ENCODE measurements around the gene TMEM115. TPM values are rescaled to one million over a fixed set of nuclear protein-coding genes. Genes with fewer than 3 reads are reported as not detected.

Gene TMEM115
- total and polyA plus RNA-seq, 2 of the 13 experiments (the other 11 are each of a cell fraction or from before 2014, with no cell fraction given): 22.1 to 30.7 TPM

DNA sequence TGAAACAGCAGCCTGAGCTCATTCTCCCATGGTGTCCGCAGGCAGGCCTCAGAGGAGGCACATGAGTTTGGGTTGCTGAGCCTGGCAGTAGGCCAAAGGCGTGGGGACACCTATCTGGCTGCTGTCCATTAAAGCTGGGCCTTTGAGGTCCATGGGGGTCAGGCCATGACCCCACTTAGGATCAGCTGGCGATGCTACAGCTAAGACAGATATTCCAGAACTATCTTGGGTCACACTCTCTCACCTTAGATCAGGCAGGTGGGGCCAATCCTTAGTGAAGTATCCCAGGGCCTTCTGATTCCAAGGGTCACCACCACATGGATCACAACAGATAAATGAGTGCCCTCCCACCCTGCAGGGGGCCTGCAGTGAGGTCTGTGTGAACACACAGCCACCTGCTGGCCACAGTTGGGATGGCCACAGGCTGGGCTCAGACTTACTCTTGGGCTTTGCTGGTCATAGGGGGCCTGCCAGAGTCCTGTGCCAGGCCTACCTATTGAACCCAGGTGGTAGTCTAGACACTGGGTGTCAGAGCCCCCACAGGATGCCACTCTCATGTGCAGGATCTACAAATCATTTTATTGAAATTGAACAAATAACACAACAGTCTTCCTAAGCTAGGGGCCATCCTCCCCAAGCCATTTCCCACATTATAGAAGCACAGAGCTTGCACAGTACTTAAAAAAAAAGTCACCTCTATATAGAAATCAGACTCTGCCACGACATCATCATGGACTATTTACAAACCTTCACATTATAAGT is 34.8 kb downstream of the TMEM115 start (continued):
- 0 out of 2 replicates have a peak, but pooled peaks have one; percentile 19 for TF ChIP-seq MLX (CRISPR knock-in tag; IDR thresholded peaks at IDR 0.05)
- TF ChIP-seq DDIT3 (CRISPR knock-in tag; IDR thresholded peaks at IDR 0.05): no peak
- TF ChIP-seq THAP11 (CRISPR knock-in tag; IDR thresholded peaks at IDR 0.05): peak; percentile 77
- no peak for TF ChIP-seq ZNF329 (CRISPR knock-in tag; IDR thresholded peaks at IDR 0.05; ENCODE audit: low read depth)
- peak; percentile 88 for TF ChIP-seq XRCC5 (optimal IDR thresholded peaks at IDR 0.05; ENCODE audit: low read length)
- no peak for TF ChIP-seq ZNF678 (CRISPR knock-in tag; IDR thresholded peaks at IDR 0.05)
- TF ChIP-seq HDAC1 (CRISPR knock-in tag; IDR thresholded peaks at IDR 0.05): no peak
- no peak for TF ChIP-seq SNAPC2 (CRISPR knock-in tag; IDR thresholded peaks at IDR 0.05)
- TF ChIP-seq MIXL1 (CRISPR knock-in tag; IDR thresholded peaks at IDR 0.05): no peak
- TF ChIP-seq ZFP36L2 (CRISPR knock-in tag; IDR thresholded peaks at IDR 0.05): no peak
- TF ChIP-seq ZNF124 (CRISPR knock-in tag; IDR thresholded peaks at IDR 0.05): no peak
- TF ChIP-seq RFXAP (CRISPR knock-in tag; IDR thresholded peaks at IDR 0.05; ENCODE audit: borderline replicate concordance): no peak
- TF ChIP-seq KLF16 (CRISPR knock-in tag; IDR thresholded peaks at IDR 0.05): peak in 1 of 2 experiments; percentile 72; a peak in 2 of 4 replicates
- TF ChIP-seq DPF2 (CRISPR knock-in tag; IDR thresholded peaks at IDR 0.05; ENCODE audit: borderline replicate concordance, low read depth): peak; percentile 60; the same call in 1 of the 2 replicates
- TF ChIP-seq, protein P1, sequence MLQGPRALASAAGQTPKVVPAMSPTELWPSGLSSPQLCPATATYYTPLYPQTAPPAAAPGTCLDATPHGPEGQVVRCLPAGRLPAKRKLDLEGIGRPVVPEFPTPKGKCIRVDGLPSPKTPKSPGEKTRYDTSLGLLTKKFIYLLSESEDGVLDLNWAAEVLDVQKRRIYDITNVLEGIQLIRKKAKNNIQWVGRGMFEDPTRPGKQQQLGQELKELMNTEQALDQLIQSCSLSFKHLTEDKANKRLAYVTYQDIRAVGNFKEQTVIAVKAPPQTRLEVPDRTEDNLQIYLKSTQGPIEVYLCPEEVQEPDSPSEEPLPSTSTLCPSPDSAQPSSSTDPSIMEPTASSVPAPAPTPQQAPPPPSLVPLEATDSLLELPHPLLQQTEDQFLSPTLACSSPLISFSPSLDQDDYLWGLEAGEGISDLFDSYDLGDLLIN (CRISPR knock-in tag; IDR thresholded peaks at IDR 0.05; ENCODE audit: borderline replicate concordance): no peak
- 0 out of 2 replicates have a peak, but pooled peaks have one; percentile 70 for TF ChIP-seq ATF2 (CRISPR knock-in tag; IDR thresholded peaks at IDR 0.05)
- no peak for TF ChIP-seq RAD51 (IDR thresholded peaks at IDR 0.05; ENCODE audit: borderline replicate concordance)
- TF ChIP-seq, protein P2, sequence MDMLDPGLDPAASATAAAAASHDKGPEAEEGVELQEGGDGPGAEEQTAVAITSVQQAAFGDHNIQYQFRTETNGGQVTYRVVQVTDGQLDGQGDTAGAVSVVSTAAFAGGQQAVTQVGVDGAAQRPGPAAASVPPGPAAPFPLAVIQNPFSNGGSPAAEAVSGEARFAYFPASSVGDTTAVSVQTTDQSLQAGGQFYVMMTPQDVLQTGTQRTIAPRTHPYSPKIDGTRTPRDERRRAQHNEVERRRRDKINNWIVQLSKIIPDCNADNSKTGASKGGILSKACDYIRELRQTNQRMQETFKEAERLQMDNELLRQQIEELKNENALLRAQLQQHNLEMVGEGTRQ (IDR thresholded peaks at IDR 0.05; ENCODE audit: low read depth, low read length): no peak
- TF ChIP-seq, protein P2 (CRISPR knock-in tag; IDR thresholded peaks at IDR 0.05; ENCODE audit: borderline replicate concordance): no peak
- no peak for TF ChIP-seq BHLHE40 (IDR thresholded peaks at IDR 0.05; ENCODE audit: low read length)
- no peak for TF ChIP-seq SIX1 (CRISPR knock-in tag; IDR thresholded peaks at IDR 0.05; ENCODE audit: borderline replicate concordance)
- no peak for TF ChIP-seq CENPT (CRISPR knock-in tag; IDR thresholded peaks at IDR 0.05; ENCODE audit: low read depth)
- TF ChIP-seq ZNF709 (CRISPR knock-in tag; IDR thresholded peaks at IDR 0.05): no peak
- TF ChIP-seq SNRNP70 (IDR thresholded peaks at IDR 0.05; ENCODE audit: low read depth, low read length): no peak
- no peak for TF ChIP-seq ZNF256 (CRISPR knock-in tag; conservative IDR thresholded peaks at IDR 0.05)
- no peak for TF ChIP-seq ZNF672 (CRISPR knock-in tag; IDR thresholded peaks at IDR 0.05)
- TF ChIP-seq ZNF841 (CRISPR knock-in tag; IDR thresholded peaks at IDR 0.05; ENCODE audit: borderline replicate concordance): no peak

Measured in HepG2 (cell line).